ENCODE results near the gene SAXO1.
"Not testable (repeated sequence)": the region's sequence is repeated elsewhere in the genome, so short reads cannot be mapped to it uniquely, and the experiment has no call there.

SAXO1 gene

DNA sequence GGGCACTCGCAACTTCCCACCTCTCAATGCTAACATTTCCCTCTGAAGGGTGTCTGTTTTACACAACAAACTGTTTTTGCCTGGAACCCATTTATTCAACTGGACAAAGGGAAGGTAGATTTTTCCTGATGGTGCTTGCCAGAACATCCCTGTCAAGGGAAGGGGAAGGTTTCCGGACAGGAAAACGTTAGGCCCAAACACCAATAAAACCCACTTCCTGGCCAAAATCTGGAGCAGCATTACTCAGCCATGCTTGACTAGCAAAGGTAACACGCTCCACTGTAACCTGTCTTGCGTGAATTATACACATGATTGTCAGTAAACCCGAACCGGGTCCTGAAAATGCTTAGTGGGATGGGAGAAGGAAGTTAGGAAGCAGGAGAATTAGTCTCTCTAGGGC lies 90.2 kb downstream of the SAXO1 start:
- TF ChIP-seq SPI1 (IDR thresholded peaks at IDR 0.05; ENCODE audit: low read depth, low read length) (no peak), POU2F2 (IDR thresholded peaks at IDR 0.05; ENCODE audit: low read depth, low read length) (no peak), TAF1 (IDR thresholded peaks at IDR 0.05; ENCODE audit: low read depth, low read length) (no peak), POLR2A (IDR thresholded peaks at IDR 0.05; ENCODE audit: low read depth, low read length) (no peak)
- DNase-seq (ENCODE audit: insufficient read length, low spot score) (no peak), FAIRE-seq (no peak)

DNA sequence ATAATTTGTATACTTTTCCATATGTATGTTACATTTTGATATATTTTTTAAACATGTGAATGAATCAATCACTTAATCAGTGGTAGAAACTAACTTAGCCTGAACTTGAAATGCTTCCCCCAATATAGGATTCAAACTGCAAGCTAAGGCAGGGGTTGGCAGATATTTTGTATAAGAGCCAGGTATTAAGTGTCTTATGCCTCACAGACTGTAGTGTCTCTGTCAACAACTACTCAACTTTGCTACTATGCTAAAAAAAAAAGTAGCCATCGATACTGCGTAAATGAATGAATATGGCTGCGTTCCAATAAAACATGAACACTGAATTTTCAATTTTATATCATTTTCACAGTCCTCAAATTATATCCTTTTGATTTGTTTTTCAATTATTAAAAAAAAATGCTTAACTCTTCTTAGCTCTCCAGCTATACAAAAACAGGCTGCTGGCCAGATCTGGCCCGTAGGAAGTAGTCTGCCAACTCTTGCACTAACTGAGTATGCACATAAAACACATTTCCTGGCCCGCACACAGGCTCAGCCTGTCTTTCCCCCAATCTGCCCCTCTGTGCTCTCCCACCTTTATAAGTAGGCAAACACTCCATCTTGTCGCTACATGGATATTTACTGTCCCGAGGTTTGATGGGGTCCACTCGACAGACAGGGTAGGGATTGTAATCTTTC lies 91.8 kb downstream of the SAXO1 start:
- TF ChIP-seq POU2F2 (IDR thresholded peaks at IDR 0.05; ENCODE audit: low read depth, low read length): no peak
- no peak for TF ChIP-seq PAX5 (IDR thresholded peaks at IDR 0.05; ENCODE audit: insufficient read depth, low read length, severe bottlenecking)
- no peak for TF ChIP-seq SPI1 (IDR thresholded peaks at IDR 0.05; ENCODE audit: low read depth, low read length)
- no peak for TF ChIP-seq POLR2AphosphoS5 (IDR thresholded peaks at IDR 0.05; ENCODE audit: low read depth, low read length)
- TF ChIP-seq TAF1 (IDR thresholded peaks at IDR 0.05; ENCODE audit: low read depth, low read length): no peak
- no peak for TF ChIP-seq POLR2A (IDR thresholded peaks at IDR 0.05; ENCODE audit: low read depth, low read length)
- FAIRE-seq (no peak), DNase-seq (ENCODE audit: insufficient read length, low spot score) (no peak)

DNA sequence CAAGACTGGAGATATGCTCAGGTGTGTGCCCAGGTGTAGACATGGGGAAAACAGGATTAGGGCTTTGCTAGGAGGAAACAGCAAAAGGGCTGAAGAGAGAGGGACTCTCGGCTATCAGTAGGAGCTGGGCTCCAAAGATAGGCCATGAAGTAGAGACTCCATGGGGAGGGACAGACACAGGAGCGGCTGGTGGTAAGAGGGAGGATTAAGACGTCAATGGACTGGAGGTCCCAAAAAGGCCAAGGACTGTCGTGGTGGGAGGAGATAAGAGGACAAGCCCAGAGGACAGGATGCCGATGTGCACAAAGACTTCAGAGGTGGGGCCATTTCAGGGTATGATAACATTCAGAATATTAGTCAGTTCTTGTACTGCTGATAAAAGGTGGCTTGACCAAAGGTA lies 93.1 kb downstream of the SAXO1 start:
- TF ChIP-seq POLR2AphosphoS5 (IDR thresholded peaks at IDR 0.05; ENCODE audit: low read depth, low read length): no peak
- FAIRE-seq (no peak), DNase-seq (ENCODE audit: insufficient read length, low spot score) (no peak)

DNA sequence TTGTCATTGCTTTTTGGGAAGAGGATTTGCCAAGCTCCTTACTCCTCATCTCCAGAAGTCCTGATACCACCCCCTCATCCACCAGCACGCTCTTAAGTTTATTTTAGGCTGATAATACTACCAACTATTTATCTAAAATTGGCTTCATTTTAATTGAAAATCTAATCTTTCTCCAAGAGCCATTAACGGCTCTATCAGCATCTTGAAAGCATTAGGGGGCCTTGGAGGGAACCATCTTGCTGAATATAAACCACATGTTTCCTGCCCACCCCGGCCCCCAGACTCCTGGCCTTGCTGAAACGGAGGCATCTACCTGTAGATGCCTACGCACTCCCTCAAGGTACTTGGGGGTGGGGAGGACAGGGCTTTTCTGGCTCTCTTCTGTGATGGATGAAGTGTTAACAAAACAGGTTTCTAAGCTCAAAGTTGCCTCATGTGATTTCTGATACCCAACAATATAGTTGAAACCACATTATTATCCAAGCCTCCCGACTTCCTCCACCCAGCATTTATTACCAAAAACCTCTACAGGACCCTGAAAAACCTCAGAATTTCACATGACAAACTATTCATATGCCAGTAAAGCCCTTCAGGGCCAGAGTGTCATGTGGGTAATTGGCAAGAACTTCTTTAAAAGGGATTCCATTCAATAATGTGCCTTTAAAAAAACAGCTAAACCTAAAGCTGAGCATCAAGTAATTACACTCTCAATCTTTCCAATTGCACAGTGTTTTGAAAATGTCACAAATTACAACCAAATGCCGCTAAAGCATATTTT lies 96.7 kb downstream of the SAXO1 start:
- no peak for TF ChIP-seq POLR2AphosphoS5 (IDR thresholded peaks at IDR 0.05; ENCODE audit: low read depth, low read length)
- no peak for TF ChIP-seq POU2F2 (IDR thresholded peaks at IDR 0.05; ENCODE audit: low read depth, low read length)
- FAIRE-seq: no peak
- no peak for DNase-seq (ENCODE audit: insufficient read length, low spot score)

DNA sequence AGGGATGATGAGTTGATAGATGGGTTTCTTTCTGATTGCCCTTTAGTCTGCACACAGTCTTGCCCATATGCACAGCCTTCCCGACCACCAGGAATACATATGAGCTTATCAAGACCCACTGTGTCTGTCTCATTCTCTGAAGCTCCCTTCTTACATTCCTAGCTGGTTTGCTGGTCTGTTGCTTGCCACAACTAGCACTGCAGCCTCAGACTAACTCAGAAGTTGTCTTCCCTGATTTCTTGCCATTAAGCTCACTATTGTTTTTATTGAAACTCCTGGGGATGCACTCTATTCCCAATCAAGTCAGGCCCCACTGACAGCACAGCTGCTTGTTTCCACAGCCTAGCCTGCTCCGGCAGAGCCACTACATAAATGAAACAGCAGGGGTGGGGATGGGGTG lies 97.5 kb downstream of the SAXO1 start:
- FAIRE-seq (no peak), DNase-seq (ENCODE audit: insufficient read length, low spot score) (no peak)
- TF ChIP-seq TAF1 (IDR thresholded peaks at IDR 0.05; ENCODE audit: low read depth, low read length) (no peak), POLR2A (IDR thresholded peaks at IDR 0.05; ENCODE audit: low read depth, low read length) (no peak), POLR2AphosphoS5 (IDR thresholded peaks at IDR 0.05; ENCODE audit: low read depth, low read length) (no peak), PAX5 (IDR thresholded peaks at IDR 0.05; ENCODE audit: insufficient read depth, low read length, severe bottlenecking) (no peak), SPI1 (IDR thresholded peaks at IDR 0.05; ENCODE audit: low read depth, low read length) (no peak), POU2F2 (IDR thresholded peaks at IDR 0.05; ENCODE audit: low read depth, low read length) (no peak)

DNA sequence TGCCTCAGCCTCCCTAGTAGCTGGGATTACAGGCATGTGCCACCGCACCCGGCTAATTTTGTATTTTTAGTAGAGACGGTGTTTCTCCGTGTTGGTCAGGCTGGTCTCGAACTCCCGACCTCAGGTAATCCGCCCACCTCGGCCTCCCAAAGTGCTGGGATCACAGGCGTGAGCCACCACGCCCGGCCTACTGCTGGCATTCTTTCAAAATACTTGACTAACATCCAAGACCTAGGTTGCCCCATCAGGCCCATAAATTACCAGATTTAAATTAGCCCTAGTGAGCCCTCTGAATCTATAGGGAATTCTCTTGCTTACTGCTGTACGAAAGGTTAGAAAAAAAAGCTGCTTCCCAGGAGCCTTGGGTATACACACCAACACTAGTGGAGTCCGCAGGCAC lies 102.4 kb downstream of the SAXO1 start:
- FAIRE-seq; DNase-seq (ENCODE audit: insufficient read length, low spot score): not testable (repeated sequence)

DNA sequence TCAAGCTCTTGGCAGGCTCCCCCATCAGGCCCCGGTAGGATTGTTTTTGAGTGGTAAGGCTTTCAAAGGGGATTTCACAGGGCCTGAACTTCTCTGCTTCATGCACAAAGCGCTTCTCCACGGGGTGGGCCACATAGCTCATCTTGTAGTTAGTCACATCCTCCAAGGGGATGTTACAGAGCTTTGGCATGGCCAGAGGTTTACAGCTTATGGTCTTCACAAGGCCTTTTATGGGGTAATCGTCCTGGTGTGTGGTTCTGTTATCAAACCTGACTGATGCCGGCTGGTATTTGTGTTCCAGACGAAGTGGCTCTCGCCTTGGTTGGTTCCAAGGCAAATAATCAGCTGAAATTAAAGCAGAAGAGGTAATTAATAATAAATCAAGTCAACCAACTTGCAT lies 104.3 kb downstream of the SAXO1 start:
- no peak for DNase-seq (ENCODE audit: insufficient read length, low spot score)
- TF ChIP-seq POLR2AphosphoS5 (IDR thresholded peaks at IDR 0.05; ENCODE audit: low read depth, low read length): no peak
- TF ChIP-seq TAF1 (IDR thresholded peaks at IDR 0.05; ENCODE audit: low read depth, low read length): no peak
- TF ChIP-seq POU2F2 (IDR thresholded peaks at IDR 0.05; ENCODE audit: low read depth, low read length): no peak
- no peak for TF ChIP-seq SPI1 (IDR thresholded peaks at IDR 0.05; ENCODE audit: low read depth, low read length)
- no peak for TF ChIP-seq POLR2A (IDR thresholded peaks at IDR 0.05; ENCODE audit: low read depth, low read length)
- TF ChIP-seq PAX5 (IDR thresholded peaks at IDR 0.05; ENCODE audit: insufficient read depth, low read length, severe bottlenecking): no peak
- FAIRE-seq: no peak

DNA sequence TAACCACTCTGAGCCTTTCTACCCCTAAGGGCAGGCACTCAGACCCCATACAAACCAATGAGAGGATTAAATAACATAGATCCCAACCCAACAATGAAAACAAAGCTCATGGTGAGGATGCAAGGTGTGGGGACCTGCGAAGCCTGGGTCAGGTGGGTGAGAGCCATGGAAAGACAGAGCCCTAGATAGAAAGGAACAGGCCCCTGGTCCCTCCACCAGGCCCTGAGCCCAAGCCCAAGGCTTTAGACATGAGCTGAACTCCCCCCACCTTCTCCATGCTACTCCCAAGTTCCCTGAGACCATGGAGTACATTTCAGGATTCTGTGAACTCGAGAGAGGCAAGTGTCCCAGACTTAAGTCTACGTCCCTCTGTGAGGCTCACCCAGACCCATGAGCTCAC lies 106.5 kb downstream of the SAXO1 start:
- FAIRE-seq (no peak), DNase-seq (ENCODE audit: insufficient read length, low spot score) (no peak)
- TF ChIP-seq POLR2AphosphoS5 (IDR thresholded peaks at IDR 0.05; ENCODE audit: low read depth, low read length) (no peak), SPI1 (IDR thresholded peaks at IDR 0.05; ENCODE audit: low read depth, low read length) (no peak), TAF1 (IDR thresholded peaks at IDR 0.05; ENCODE audit: low read depth, low read length) (no peak), PAX5 (IDR thresholded peaks at IDR 0.05; ENCODE audit: insufficient read depth, low read length, severe bottlenecking) (no peak), POLR2A (IDR thresholded peaks at IDR 0.05; ENCODE audit: low read depth, low read length) (no peak), POU2F2 (IDR thresholded peaks at IDR 0.05; ENCODE audit: low read depth, low read length) (no peak)

DNA sequence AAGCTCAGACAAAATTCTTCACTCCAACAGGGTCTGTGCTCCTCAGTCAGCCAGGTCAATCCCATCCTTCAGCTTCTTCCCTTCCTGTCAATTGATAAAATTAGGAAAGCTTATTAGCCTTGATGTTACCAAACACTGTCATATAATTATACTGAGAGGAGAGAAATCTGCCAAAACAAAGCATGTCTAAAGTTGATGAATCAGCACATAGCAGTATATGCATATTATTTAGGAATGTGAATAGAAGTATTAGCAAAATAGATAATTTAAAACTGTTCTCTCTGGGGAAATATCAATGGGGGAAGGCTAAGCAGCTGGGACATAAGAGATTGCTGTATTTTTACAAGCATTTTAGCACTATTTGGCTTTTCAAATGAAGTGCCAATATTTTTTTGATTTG lies 107.1 kb downstream of the SAXO1 start:
- FAIRE-seq (no peak), DNase-seq (ENCODE audit: insufficient read length, low spot score) (no peak)
- TF ChIP-seq POU2F2 (IDR thresholded peaks at IDR 0.05; ENCODE audit: low read depth, low read length): no peak
- TF ChIP-seq TAF1 (IDR thresholded peaks at IDR 0.05; ENCODE audit: low read depth, low read length): no peak
- no peak for TF ChIP-seq POLR2AphosphoS5 (IDR thresholded peaks at IDR 0.05; ENCODE audit: low read depth, low read length)
- TF ChIP-seq PAX5 (IDR thresholded peaks at IDR 0.05; ENCODE audit: insufficient read depth, low read length, severe bottlenecking): no peak
- TF ChIP-seq POLR2A (IDR thresholded peaks at IDR 0.05; ENCODE audit: low read depth, low read length): no peak
- TF ChIP-seq SPI1 (IDR thresholded peaks at IDR 0.05; ENCODE audit: low read depth, low read length): no peak

DNA sequence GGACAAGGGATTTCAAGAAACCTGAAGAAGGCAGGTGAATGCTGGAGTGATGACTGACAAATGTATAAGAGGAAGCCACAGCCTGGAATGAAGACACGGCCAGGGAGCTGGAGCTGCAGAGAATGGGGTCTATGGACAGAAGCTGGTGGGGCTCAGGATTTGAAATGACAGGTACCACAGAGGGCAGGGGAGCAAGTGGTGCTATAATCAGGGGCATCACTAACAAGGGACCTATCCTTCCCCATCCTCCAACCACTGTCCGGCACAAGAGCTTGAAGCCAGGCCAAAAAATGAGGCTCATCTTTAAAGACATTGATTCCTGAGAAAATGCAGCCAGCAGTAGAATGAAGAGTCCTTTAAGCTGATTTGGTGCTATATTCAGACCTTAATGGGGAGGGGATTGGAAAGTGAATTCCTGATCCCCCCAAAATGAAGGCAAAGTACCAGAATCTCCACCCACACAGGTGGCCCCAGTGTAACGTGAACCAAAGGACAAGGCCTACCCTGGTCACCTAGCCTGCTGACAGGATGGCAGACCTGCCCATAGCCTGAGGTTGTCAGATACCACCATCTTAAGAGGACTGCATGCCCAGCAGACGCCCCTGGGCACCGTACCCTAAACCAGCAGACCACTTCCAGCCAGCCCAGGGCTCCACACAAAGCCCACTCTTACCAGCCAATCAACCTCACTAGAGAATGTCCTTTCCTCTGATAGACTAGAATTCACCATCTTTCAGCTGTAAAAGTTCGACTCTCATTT lies 109.2 kb downstream of the SAXO1 start:
- FAIRE-seq (no peak), DNase-seq (ENCODE audit: insufficient read length, low spot score) (no peak)
- no peak for TF ChIP-seq TAF1 (IDR thresholded peaks at IDR 0.05; ENCODE audit: low read depth, low read length)
- no peak for TF ChIP-seq SPI1 (IDR thresholded peaks at IDR 0.05; ENCODE audit: low read depth, low read length)
- no peak for TF ChIP-seq PAX5 (IDR thresholded peaks at IDR 0.05; ENCODE audit: insufficient read depth, low read length, severe bottlenecking)
- TF ChIP-seq POLR2AphosphoS5 (IDR thresholded peaks at IDR 0.05; ENCODE audit: low read depth, low read length): no peak
- no peak for TF ChIP-seq POU2F2 (IDR thresholded peaks at IDR 0.05; ENCODE audit: low read depth, low read length)
- TF ChIP-seq POLR2A (IDR thresholded peaks at IDR 0.05; ENCODE audit: low read depth, low read length): no peak

All from GM12891 (cell line).